Muscle layer of duodenum (tissue), 2 donors: Measurements from ENCODE around the gene MRS2.
"Not testable (repeated sequence)": the region's sequence is repeated elsewhere in the genome, so short reads cannot be mapped to it uniquely, and the experiment has no call there.

Experiments
- H3K27ac ChIP-seq: one replicate; pipeline ENCODE4 v1.7.0; 2013; ENCODE audit warnings: mild to moderate bottlenecking, low read length
- H3K27me3 ChIP-seq: one replicate; pipeline ENCODE4 v1.7.0; 2013; ENCODE audit warnings: low read depth, mild to moderate bottlenecking, control low read depth, low read length
- H3K36me3 ChIP-seq, 2 donors: one replicate each; pipeline ENCODE4 v1.7.0; 2013; ENCODE audit warnings: low read length in 2 of 2, control low read depth in 1 of 2, mild to moderate bottlenecking in 1 of 2; ENCODE audit not compliant: insufficient read depth in 2 of 2, control insufficient read depth in 1 of 2
- H3K4me1 ChIP-seq, 2 donors: one replicate each; pipeline ENCODE4 v1.7.0; 2013; ENCODE audit warnings: low read length in 2 of 2, mild to moderate bottlenecking in 2 of 2, control low read depth in 1 of 2, moderate library complexity in 1 of 2; ENCODE audit not compliant: insufficient read depth in 2 of 2, control insufficient read depth in 1 of 2
- H3K4me3 ChIP-seq, 2 donors: one replicate each; pipeline ENCODE4 v1.7.0; 2013; ENCODE audit warnings: low read length in 2 of 2, low read depth in 1 of 2, mild to moderate bottlenecking in 1 of 2
- H3K9me3 ChIP-seq, 2 donors: one replicate each; pipeline ENCODE4 v1.7.0; 2013; ENCODE audit warnings: low read length in 2 of 2, control low read depth in 1 of 2, mild to moderate bottlenecking in 1 of 2; ENCODE audit not compliant: control insufficient read depth in 1 of 2
- donor health status: healthy.

Gene MRS2

DNA sequence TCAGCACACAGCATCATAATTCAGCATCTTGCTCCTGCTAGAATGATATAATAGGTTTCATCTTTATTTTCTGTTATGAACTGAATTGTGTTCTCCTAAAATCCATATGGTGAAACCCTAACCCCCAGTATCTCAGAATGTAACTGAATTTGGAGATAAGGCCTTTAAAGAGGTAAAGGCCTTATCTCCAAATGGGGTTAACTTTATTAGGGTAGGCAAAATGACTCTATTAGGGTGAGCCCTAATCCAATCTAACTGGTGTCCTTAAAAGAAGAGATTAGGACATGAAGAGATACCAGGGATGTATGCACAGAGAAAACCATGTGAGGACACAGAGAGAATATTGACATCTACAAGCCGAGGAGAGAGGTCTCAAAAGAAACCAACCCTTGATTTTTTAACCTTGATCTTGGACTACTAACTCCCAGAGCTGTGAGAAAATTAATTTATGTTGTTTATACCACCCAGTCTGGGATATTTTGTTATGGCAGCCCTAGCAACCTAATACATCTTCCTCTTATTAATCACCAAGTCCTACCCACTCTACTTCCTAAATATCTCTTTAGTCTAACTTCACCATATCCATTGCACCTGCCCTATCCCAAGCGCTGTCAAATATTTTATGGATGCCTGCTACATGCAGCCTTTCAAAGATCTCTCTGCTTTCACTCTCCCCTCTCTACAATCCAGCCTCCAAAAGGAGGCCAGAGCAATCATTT, 8.5 kb upstream of the MRS2 start:
- no peaks in the 10 kb centered on the region for H3K9me3 ChIP-seq
- no peak overlapping the region for H3K27ac ChIP-seq
- H3K4me1 ChIP-seq: no peaks in the 10 kb centered on the region
- H3K4me3 ChIP-seq: no peak overlapping the region
- H3K27me3 ChIP-seq: no peaks in the 10 kb centered on the region
- no peaks in the 10 kb centered on the region for H3K36me3 ChIP-seq

DNA sequence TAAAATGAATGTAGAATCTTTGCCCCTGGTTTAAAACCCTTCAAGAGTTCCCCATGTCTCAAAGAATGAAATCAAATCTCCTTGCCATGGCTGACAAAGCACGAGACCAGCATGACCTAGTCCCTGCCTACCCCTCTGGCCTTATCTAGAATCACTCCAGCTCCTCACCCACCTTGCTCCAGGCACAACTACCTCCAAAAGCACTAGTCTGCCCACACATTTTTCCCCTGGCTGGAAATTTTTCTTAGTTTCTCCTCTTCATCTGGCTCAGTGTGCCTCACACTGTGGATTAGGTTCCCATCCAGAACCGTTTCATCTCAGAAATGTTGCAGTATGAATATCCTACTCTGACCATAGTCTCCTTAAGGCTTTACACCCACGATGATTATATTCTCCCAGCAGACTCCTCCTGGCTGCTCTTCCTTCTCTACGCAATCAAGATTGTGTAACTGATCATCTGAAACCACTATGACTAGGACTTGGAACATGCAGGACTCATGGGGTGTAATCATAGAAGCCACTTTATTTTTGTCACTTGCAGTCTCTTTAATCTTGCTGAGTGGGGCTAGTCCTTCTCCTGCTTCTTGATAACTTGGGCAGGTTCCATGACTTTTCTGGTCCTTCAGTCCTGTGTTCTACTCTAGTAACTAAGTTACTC, 7.8 kb upstream of the MRS2 start:
- Histone ChIP-seq H3K9me3 (no peaks in the 10 kb centered on the region), H3K4me3 (no peak overlapping the region), H3K36me3 (no peaks in the 10 kb centered on the region), H3K27ac (no peak overlapping the region), H3K4me1 (no peaks in the 10 kb centered on the region), H3K27me3 (no peaks in the 10 kb centered on the region)

DNA sequence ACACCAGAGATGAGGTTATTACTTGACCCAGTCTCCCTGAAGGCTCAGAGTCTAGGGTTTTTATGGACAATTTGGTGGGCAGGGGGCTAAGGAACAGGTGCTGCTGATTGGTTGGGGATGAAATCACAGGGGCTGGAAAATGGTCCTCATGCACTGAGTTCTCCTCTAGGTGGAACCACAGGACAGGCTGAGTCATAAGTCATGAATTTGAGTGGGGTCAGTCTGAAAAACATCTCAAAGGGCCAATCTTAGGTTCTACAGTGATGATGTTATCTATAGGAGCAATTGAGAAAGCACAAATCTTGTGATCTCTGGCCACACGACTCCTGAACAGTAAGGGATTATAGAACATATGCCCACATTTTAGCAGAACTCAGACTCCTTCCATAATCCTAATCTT, 5.9 kb upstream of the MRS2 start:
- H3K36me3 ChIP-seq: no peaks in the 10 kb centered on the region
- no peak overlapping the region for H3K27ac ChIP-seq
- H3K9me3 ChIP-seq: no peaks in the 10 kb centered on the region
- no peaks in the 10 kb centered on the region for H3K4me1 ChIP-seq
- no peaks in the 10 kb centered on the region for H3K27me3 ChIP-seq
- no peak overlapping the region for H3K4me3 ChIP-seq

DNA sequence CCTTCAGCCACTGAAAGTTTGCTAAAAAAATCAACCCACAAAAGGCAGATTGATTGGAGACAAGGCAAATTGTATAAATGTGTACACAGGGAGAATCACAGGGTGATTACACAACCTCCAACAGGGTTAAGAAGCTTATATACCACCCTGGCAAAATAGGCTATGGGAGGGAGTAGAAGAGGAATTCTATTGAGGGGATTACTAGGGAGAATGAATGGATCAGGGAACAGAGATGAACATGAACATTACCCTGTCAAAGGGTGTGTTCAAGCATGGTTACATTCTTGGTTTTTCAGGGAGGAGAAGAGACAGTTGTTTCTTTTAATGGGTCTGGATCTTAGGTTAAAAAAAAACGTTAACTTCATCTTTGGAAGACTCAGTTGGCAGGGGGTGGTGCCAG, 5.1 kb upstream of the MRS2 start:
- no peaks in the 10 kb centered on the region for H3K4me1 ChIP-seq
- no peaks in the 10 kb centered on the region for H3K36me3 ChIP-seq
- no peaks in the 10 kb centered on the region for H3K27me3 ChIP-seq
- no peak overlapping the region for H3K4me3 ChIP-seq
- H3K9me3 ChIP-seq: no peaks in the 10 kb centered on the region
- no peak overlapping the region for H3K27ac ChIP-seq

DNA sequence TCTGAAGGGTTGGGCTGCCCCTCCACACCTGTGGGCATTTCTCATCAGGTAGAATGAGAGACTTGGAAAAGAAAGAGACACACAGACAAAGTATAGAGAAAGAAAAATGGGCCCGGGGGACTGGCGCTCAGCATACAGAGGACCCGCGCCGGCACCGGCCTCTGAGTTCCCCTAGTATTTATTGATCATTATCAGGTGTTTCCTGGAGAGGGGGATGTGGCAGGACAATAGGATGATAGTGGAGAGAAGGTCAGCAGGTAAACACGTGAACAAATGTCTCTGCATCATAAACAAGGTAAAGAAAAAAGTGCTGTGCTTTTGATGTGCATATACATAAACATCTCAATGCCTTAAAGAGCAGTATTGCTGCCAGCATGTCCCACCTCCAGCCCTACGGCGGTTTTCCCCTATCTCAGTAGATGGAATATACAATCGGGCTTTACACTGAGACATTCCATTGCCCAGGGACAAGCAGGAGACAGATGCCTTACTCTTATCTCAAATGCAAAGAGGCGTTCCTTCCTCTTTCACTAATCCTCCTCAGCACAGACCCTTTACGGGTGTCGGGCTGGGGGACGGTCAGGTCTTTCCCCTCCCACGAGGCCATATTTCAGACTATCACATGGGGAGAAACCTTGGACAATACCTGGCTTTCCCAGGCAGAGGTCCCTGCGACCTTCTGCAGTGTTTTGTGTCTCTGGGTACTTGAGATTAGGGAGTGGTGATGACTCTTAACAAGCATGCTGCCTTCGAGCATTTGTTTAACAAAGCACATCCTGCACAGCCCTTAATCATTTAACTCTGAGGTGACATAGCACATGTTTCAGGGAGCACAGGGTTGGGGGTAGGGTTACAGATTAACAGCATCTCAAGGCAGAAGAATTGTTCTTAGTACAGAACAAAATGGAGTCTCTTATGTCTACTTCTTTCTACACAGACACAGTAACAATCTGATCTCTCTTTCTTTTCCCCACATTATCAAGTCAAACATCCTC, 2.4 kb upstream of the MRS2 start:
- H3K4me3 ChIP-seq, H3K4me1 ChIP-seq, H3K36me3 ChIP-seq, H3K9me3 ChIP-seq, H3K27ac ChIP-seq, H3K27me3 ChIP-seq: not testable (repeated sequence)

DNA sequence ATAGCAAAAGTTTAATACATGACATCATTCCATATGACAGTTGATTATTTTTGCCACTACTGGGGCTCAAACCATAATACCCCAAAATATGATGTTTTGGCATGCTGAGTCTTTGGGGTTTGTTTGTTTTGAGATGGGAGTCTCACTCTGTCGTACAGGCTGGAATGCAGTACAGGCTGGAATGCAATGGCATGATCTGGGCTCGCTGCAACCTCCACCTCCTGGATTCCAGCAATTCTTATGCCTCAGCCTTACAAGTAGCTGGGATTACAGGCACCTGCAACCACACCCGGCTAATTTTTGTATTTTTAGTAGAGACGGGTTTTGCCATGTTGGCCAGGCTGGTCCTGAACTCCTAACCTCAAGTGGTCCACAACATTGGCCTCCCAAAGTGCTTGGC, 1.3 kb upstream of the MRS2 start:
- peaks cover 0 to 11% of the 10 kb centered on the region in 2 donors for H3K36me3 ChIP-seq
- peaks cover 0 to 7% of the 10 kb centered on the region in 2 donors for H3K4me1 ChIP-seq
- H3K4me3 ChIP-seq: no peak overlapping the region
- no peaks in the 10 kb centered on the region for H3K27me3 ChIP-seq
- no peak overlapping the region for H3K27ac ChIP-seq
- H3K9me3 ChIP-seq: no peaks in the 10 kb centered on the region

DNA sequence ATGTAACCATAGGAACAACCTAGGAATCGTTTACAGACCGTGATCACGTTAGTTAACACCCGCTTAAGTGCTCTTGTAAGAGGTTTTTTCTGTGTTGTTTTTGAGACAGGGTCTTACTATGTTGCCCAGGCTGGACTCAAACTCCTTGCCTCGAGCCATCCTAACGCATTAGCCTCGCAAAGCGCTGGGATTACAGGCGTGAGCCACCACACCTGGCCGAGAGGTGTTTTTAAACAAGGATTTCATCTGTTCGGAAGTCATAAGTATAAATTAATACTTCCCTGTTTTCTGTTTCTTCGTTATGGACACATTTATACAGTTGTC, 727 bp downstream of the MRS2 start:
- peak overlapping the region; percentile 80 to 100 for H3K4me3 ChIP-seq
- peaks cover 0 to 7% of the 10 kb centered on the region in 2 donors for H3K4me1 ChIP-seq
- no peaks in the 10 kb centered on the region for H3K9me3 ChIP-seq
- H3K27ac ChIP-seq: peak overlapping the region; percentile 46
- H3K36me3 ChIP-seq: peaks cover 8 to 21% of the 10 kb centered on the region in 2 donors
- no peaks in the 10 kb centered on the region for H3K27me3 ChIP-seq

DNA sequence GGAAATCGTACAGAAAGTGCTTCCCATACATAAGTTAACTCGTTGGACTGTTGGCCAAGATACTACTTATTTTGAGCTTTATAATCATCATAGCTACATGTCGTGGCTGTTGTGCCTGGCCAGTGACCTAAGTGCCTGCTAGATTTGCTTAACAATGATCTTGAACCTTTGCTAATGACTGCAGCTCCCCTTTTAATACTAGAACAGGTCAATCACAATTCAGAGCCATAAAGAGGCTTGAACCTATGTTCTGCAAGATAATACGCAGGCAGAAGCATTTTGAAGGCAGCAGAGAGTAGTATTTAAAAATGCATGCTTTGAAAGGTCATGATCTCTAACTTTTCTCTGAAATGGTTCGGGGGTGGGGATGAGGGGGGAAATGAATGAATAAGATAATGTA, 2.5 kb downstream of the MRS2 start:
- no peaks in the 10 kb centered on the region for H3K9me3 ChIP-seq

DNA sequence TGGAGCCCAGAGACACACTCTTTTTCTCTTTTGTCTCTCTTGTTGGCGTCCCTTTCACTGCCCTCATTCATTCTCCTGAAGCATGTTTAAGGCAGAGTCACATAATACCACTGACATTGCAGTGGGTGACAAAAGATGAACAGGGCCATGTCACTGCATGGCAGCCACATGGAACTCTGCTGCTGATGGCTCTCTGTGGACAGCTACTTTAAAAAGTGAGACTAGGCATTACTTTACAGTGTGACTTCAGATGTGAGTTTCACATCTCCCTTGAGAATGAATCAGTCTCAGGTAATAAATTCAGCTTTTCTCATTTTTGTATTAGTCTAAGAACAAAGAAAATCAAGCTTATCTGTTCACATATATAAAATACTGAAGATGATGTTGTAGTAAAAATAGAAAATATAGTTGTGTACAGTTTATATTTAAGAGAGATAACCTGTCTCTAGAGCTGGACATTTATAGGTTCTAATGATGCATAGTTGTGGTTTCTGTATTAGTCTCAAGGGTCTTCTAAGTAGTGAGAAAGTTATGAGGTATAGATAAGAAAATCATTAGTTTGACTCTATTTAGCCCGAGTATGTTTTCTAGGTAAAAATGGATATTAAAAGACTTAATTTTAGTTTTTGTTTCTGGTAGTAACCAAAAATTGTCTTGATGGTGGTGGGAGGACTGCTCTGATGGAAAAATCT, 6.1 kb downstream of the MRS2 start:
- no peaks in the 10 kb centered on the region for H3K9me3 ChIP-seq
- H3K36me3 ChIP-seq: peaks cover 30 to 40% of the 10 kb centered on the region in 2 donors

More for the DNA sequence above, 2.5 kb downstream of the MRS2 start:
- Histone ChIP-seq H3K27me3 (no peaks in the 10 kb centered on the region), H3K27ac (no peak overlapping the region), H3K36me3 (peaks cover 12 to 34% of the 10 kb centered on the region in 2 donors), H3K4me3 (no peak overlapping the region), H3K4me1 (peaks cover 0 to 7% of the 10 kb centered on the region in 2 donors)

DNA sequence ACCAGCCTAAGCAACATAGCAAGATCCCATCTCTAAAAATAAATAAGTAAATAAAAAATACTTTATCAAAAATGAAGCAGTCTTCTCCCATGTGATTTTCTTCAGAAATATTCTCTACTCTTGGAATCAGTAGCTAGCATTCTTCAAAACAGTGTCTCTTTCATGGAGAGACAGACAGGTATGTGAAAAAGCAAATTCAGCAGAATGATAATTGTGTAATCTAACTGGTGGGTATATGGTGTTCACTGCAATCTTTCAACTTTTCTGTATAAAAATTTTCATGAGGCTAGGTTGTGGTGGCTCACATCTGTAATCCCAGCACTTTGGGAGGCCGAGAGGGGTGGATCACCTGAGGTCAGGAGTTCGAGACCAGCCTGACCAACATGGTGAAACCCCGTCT, 7.9 kb downstream of the MRS2 start:
- H3K9me3 ChIP-seq: no peaks in the 10 kb centered on the region
- H3K27ac ChIP-seq: no peak overlapping the region
- no peaks in the 10 kb centered on the region for H3K27me3 ChIP-seq
- H3K4me1 ChIP-seq: no peaks in the 10 kb centered on the region
- no peak overlapping the region for H3K4me3 ChIP-seq
- peaks cover 36 to 41% of the 10 kb centered on the region in 2 donors for H3K36me3 ChIP-seq

More for the DNA sequence above, 6.1 kb downstream of the MRS2 start:
- no peaks in the 10 kb centered on the region for H3K27me3 ChIP-seq
- H3K4me1 ChIP-seq: peaks cover 0 to 7% of the 10 kb centered on the region in 2 donors
- no peak overlapping the region for H3K4me3 ChIP-seq
- H3K27ac ChIP-seq: no peak overlapping the region

DNA sequence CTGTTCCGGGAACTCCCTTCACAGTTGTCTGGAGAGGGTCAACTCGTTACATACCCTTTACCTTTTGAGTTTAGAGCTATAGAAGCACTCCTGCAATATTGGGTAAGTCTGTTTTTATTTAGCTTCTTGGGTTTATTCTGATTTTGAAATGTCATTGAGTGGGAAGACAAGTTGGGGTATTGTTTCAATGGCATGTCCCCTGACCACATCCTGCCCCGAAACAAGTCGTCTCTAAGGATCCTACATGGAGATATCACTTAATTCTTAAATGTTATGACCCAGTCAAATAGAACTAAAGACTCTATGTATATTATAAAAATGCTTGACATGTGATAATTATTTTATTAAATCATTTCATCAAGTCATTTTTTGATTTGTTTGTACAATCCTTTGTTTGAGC, 9.6 kb downstream of the MRS2 start:
- H3K27ac ChIP-seq: no peak overlapping the region
- no peaks in the 10 kb centered on the region for H3K9me3 ChIP-seq
- H3K4me3 ChIP-seq: no peak overlapping the region
- H3K4me1 ChIP-seq: no peaks in the 10 kb centered on the region
- no peaks in the 10 kb centered on the region for H3K27me3 ChIP-seq
- H3K36me3 ChIP-seq: peaks cover 40 to 56% of the 10 kb centered on the region in 2 donors
